HepG2 (cell line): ENCODE data around the gene ZNF527.

Source experiments
- ATF7-NPFF ChIP-seq: sonication (generic); formaldehyde crosslinking; IDR thresholded peaks from 2 replicates; pipeline ENCODE4 v1.8.1; 2023; ENCODE audit warnings: mild to moderate bottlenecking, low read depth, missing genetic modification reagents, moderate library complexity
- CTCF ChIP-seq: sonication (generic); formaldehyde crosslinking; IDR thresholded peaks from 2 replicates; pipeline ENCODE4 v1.5.0; 2020; ENCODE audit warnings: mild to moderate bottlenecking, missing genetic modification reagents, moderate library complexity
- EZH2 ChIP-seq: conservative IDR thresholded peaks from 2 replicates; pipeline ENCODE4 v1.6.1; 2012; ENCODE audit warnings: mild to moderate bottlenecking, low read depth, low read length, moderate library complexity
- POLR2A ChIP-seq, 2 experiments: IDR thresholded peaks; 2 replicates each; pipeline ENCODE4 v1.6.1; 2011; ENCODE audit warnings: low read depth in 2 of 2, low read length in 2 of 2, mild to moderate bottlenecking in 1 of 2, moderate library complexity in 1 of 2; ENCODE audit not compliant: insufficient read depth in 1 of 2
- PTBP1 ChIP-seq: fragments of 200-400 bp; formaldehyde crosslinking; IDR thresholded peaks from 2 replicates; pipeline ENCODE4 v1.6.1; 2018; ENCODE audit warnings: low read length, low read depth; ENCODE audit not compliant: poor library complexity, severe bottlenecking
- RFX5 ChIP-seq: IDR thresholded peaks from 2 replicates; pipeline ENCODE4 v1.6.1; 2011; ENCODE audit warnings: low read depth, low read length, improper control_type of control experiment
- SIN3A ChIP-seq: IDR thresholded peaks from 2 replicates; pipeline ENCODE4 v1.6.1; 2011; ENCODE audit warnings: low read depth, mild to moderate bottlenecking, control low read depth, low read length, borderline replicate concordance
- SNAPC4 ChIP-seq: sonication (generic); formaldehyde crosslinking; IDR thresholded peaks from 2 replicates; pipeline ENCODE4 v1.4.0; 2020; ENCODE audit warnings: mild to moderate bottlenecking, missing genetic modification reagents
- SP2 ChIP-seq: sonication (generic); formaldehyde crosslinking; IDR thresholded peaks from 2 replicates; pipeline ENCODE4 v1.5.1; 2020; ENCODE audit warnings: mild to moderate bottlenecking, missing genetic modification reagents
- YY1 ChIP-seq: IDR thresholded peaks from 2 replicates; pipeline ENCODE4 v1.6.1; 2011; ENCODE audit warnings: low read length, low read depth, moderate library complexity, mild to moderate bottlenecking; ENCODE audit not compliant: insufficient read depth, insufficient replicate concordance
- ZMYM4 ChIP-seq: sonication (generic); formaldehyde crosslinking; IDR thresholded peaks from 2 replicates; pipeline ENCODE4 v1.8.1; 2023; ENCODE audit warnings: mild to moderate bottlenecking, missing genetic modification reagents
- ZNF616 ChIP-seq: sonication (generic); formaldehyde crosslinking; IDR thresholded peaks from 2 replicates; pipeline ENCODE4 v1.5.0; 2020; ENCODE audit warnings: low read depth, mild to moderate bottlenecking, missing genetic modification reagents

GRCh38 chr19:37403403-37403802, 32.5 kb downstream of the ZNF527 start:
- TF ChIP-seq YY1 (no peak), SNAPC4 (CRISPR knock-in tag) (no peak), RFX5 (no peak), POLR2A (IDR thresholded peaks at IDR 0.05; ENCODE audit: insufficient read depth in 1 of 2, low read depth in 2 of 2, low read length in 2 of 2) (no peak), CTCF (no peak), SIN3A (no peak), EZH2 (no peak), ATF7-NPFF (CRISPR knock-in tag) (no peak), SP2 (no peak), PTBP1 (no peak), ZMYM4 (CRISPR knock-in tag) (no peak), ZNF616 (CRISPR knock-in tag) (no peak)
